Transverse colon (tissue), 4 donors: ENCODE measurements around the gene MINDY2. TPM values are rescaled to one million over a fixed set of nuclear protein-coding genes. Genes with fewer than 3 reads are reported as not detected.

ENCODE experiments used
- DNase-seq: peaks from one replicate; pipeline ENCODE4 v3.0.0-alpha.2; 2019
- H3K27ac ChIP-seq, 4 donors: fragments of 200-600 bp; sonication (generic); 2 replicates each; pipeline ENCODE4 v1.5.1; 2016 to 2018; ENCODE audit warnings: inconsistent platforms in 4 of 4
- H3K27me3 ChIP-seq: fragments of 200-600 bp; sonication (generic); 2 replicates; pipeline ENCODE4 v1.5.1; 2017; ENCODE audit warnings: inconsistent platforms
- H3K36me3 ChIP-seq, 4 donors: fragments of 200-600 bp; sonication (generic); 2 replicates each; pipeline ENCODE4 v1.5.1; 2017 to 2019; ENCODE audit warnings: inconsistent platforms in 4 of 4
- H3K4me1 ChIP-seq, 4 donors: fragments of 200-600 bp; sonication (generic); 2 replicates each; pipeline ENCODE4 v1.5.1; 2017 to 2020; ENCODE audit warnings: inconsistent platforms in 4 of 4
- H3K4me3 ChIP-seq, 4 donors: fragments of 200-600 bp; sonication (generic); 1 replicate in 1 of 4; 2 replicates in 3 of 4; pipeline versions ENCODE4 v1.5.1 to v1.6.1; 2017 to 2019; ENCODE audit warnings: inconsistent platforms in 4 of 4
- H3K9me3 ChIP-seq, 2 donors: fragments of 200-600 bp; sonication (generic); 2 replicates each; pipeline ENCODE4 v1.5.1; 2017 to 2019; ENCODE audit warnings: inconsistent platforms in 2 of 2
- CTCF ChIP-seq, 5 experiments: fragments of 200-600 bp in 3 of 5; fragments of 450-650 bp in 2 of 5; sonication (generic) in 3 of 5; IDR thresholded peaks; 1 replicate in 2 of 5; 2 replicates in 3 of 5; pipeline ENCODE4 v1.5.1; 2016 to 2017; ENCODE audit warnings: antibody characterized with exemption in 5 of 5, inconsistent platforms in 3 of 5, mild to moderate bottlenecking in 2 of 5, moderate library complexity in 1 of 5
- EP300 ChIP-seq: sonication (generic); formaldehyde crosslinking; IDR thresholded peaks from one replicate; pipeline ENCODE4 v1.6.1; 2017; ENCODE audit warnings: antibody characterized with exemption, low read depth
- POLR2A ChIP-seq: fragments of 450-650 bp; IDR thresholded peaks from one replicate; pipeline ENCODE4 v1.6.1; 2016; ENCODE audit warnings: antibody characterized with exemption, mild to moderate bottlenecking, moderate library complexity
- POLR2AphosphoS5 ChIP-seq, 3 donors: sonication (generic); formaldehyde crosslinking; IDR thresholded peaks; one replicate each; pipeline ENCODE4 v1.6.1; 2016; ENCODE audit warnings: antibody characterized with exemption in 3 of 3
- WGBS, 2 donors: methylation state at CpG; one replicate each; pipeline ENCODE4 v1.1.5; 2018; ENCODE audit warnings: low coverage in 1 of 2; 5-methylcytosine and 5-hydroxymethylcytosine counted together
- in situ Hi-C, 4 donors: fragments of 200-750 bp; cut with MboI; loops; one replicate each; pipeline versions ENCODE4 v1.15.0 to v1.15.1; 2017; ENCODE audit warnings: low sequenced_read_pairs in 3 of 4, low pct_ligation_motif_present in 1 of 4, low pct_unique_long_range_greater_than_20kb in 1 of 4
- intact Hi-C: fragments of 100-400 bp; cut with DNase I; formaldehyde crosslinking; loops from one replicate; pipeline ENCODE4 v1.15.1; 2023; ENCODE audit warnings: low total_unique reads
- total RNA-seq, 4 donors: library from RNA; depleted of rRNA; stranded (reverse); fragments of >200 nt; gene quantifications; one replicate each; pipeline ENCODE4 v1.1.0, GENCODE V29; 2016

MINDY2 gene, protein sequence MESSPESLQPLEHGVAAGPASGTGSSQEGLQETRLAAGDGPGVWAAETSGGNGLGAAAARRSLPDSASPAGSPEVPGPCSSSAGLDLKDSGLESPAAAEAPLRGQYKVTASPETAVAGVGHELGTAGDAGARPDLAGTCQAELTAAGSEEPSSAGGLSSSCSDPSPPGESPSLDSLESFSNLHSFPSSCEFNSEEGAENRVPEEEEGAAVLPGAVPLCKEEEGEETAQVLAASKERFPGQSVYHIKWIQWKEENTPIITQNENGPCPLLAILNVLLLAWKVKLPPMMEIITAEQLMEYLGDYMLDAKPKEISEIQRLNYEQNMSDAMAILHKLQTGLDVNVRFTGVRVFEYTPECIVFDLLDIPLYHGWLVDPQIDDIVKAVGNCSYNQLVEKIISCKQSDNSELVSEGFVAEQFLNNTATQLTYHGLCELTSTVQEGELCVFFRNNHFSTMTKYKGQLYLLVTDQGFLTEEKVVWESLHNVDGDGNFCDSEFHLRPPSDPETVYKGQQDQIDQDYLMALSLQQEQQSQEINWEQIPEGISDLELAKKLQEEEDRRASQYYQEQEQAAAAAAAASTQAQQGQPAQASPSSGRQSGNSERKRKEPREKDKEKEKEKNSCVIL
- total RNA-seq = 10 to 100 TPM in 3 of 4 donors, 1 to 10 TPM in 1; 7.4 to 13.9 (median 12.0) TPM

GRCh38 chr15:58770857-58771620 lies at the start of gene MINDY2:
MINDY2 (plus strand) TSS chr15:58771302; CDS start chr15:58771396, 94 bp downstream.
- Histone ChIP-seq H3K9me3 (no peaks in the 10 kb centered on the region), H3K4me3 (peak within 1 kb of the TSS; percentile 82 to 97 (median 92)), H3K27ac (peak within 1 kb of the TSS; percentile 97 to 99 (median 98)), H3K36me3 (no peaks in the 10 kb centered on the region), H3K27me3 (no peaks in the 10 kb centered on the region), H3K4me1 (peaks cover 17 to 47% (median 27%) of the 10 kb centered on the region in 4 donors)
- DNase-seq = peak; percentile 98
- in situ Hi-C loops = loop anchor here in 2 of 4 donors (25.0 kb wide), 2 partner anchors 509 to 534 kb away; no protein-coding TSS in a partner anchor
- 0% methylated on average over 56 of the region's 75 CpGs; no CpG with 5 or more reads in 1 of the 2 donors for WGBS, 2 donors
- TF ChIP-seq POLR2A = peak; percentile 94
- peak in 4 of 5 experiments; percentile 23 to 60 (median 32) for TF ChIP-seq CTCF (IDR thresholded peaks at IDR 0.05)
- TF ChIP-seq POLR2AphosphoS5 (IDR thresholded peaks at IDR 0.05) = peak; percentile 94 to 98 (median 95)
- no peak for TF ChIP-seq EP300
- intact Hi-C loops = loop anchor here (1.0 kb wide), 1 partner anchor 162 kb away; the partner anchor contains the start of gene SLTM

- H3K27me3 ChIP-seq = no peaks in the 10 kb centered on the region
- no peak overlapping the region for H3K27ac ChIP-seq
- H3K9me3 ChIP-seq = no peaks in the 10 kb centered on the region
- no peak for DNase-seq
- H3K36me3 ChIP-seq = no peaks in the 10 kb centered on the region
- peaks cover 0 to 22% (median 5%) of the 10 kb centered on the region in 4 donors for H3K4me1 ChIP-seq
- H3K4me3 ChIP-seq = no peak overlapping the region
- in situ Hi-C loops = no loop called here
- TF ChIP-seq POLR2A (no peak), CTCF (IDR thresholded peaks at IDR 0.05) (no peak), EP300 (no peak), POLR2AphosphoS5 (IDR thresholded peaks at IDR 0.05) (no peak)
- intact Hi-C loops = no loop called here
- 67 to 70% methylated on average over 1 of the region's 1 CpG for WGBS, 2 donors
Observed at GRCh38 chr15:58724466-58724865, 46.6 kb upstream of the MINDY2 start.

DNA sequence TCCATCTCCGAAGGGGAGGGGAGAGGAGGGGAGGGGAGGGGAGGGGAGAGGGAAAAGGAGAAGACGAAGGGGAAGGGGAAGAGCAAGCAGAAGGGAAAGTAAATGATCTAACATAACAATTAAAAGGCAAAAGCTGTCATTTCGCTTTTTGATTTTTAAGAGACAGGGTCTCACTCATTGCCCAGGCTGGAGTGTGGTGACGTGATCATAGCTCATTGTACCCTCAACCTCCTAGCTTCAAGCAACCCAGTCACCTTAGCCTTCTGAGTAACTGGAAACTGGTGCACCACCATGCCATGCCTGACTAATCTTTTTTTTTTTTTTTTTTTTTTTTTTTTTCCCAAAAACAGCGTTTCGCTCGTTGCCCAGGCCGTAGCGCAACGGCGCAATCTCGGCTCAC lies 44.2 kb upstream of the MINDY2 start:
- 95 to 97% methylated on average over 7 to 12 of the region's 12 CpGs for WGBS, 2 donors
- H3K27me3 ChIP-seq = no peaks in the 10 kb centered on the region
- H3K36me3 ChIP-seq = no peaks in the 10 kb centered on the region
- H3K4me3 ChIP-seq = no peak overlapping the region
- intact Hi-C loops = no loop called here
- no peak for DNase-seq
- in situ Hi-C loops = no loop called here
- no peak overlapping the region for H3K27ac ChIP-seq
- H3K4me1 ChIP-seq = peaks cover 0 to 29% (median 5%) of the 10 kb centered on the region in 4 donors
- H3K9me3 ChIP-seq = no peaks in the 10 kb centered on the region
- no peak for TF ChIP-seq POLR2AphosphoS5 (IDR thresholded peaks at IDR 0.05)
- no peak for TF ChIP-seq CTCF (IDR thresholded peaks at IDR 0.05)
- no peak for TF ChIP-seq EP300
- TF ChIP-seq POLR2A = no peak
